ENCODE measurements around the gene RUNDC1.
"Not testable (repeated sequence)": the region's sequence is repeated elsewhere in the genome, so short reads cannot be mapped to it uniquely, and the experiment has no call there.

RUNDC1 gene

DNA sequence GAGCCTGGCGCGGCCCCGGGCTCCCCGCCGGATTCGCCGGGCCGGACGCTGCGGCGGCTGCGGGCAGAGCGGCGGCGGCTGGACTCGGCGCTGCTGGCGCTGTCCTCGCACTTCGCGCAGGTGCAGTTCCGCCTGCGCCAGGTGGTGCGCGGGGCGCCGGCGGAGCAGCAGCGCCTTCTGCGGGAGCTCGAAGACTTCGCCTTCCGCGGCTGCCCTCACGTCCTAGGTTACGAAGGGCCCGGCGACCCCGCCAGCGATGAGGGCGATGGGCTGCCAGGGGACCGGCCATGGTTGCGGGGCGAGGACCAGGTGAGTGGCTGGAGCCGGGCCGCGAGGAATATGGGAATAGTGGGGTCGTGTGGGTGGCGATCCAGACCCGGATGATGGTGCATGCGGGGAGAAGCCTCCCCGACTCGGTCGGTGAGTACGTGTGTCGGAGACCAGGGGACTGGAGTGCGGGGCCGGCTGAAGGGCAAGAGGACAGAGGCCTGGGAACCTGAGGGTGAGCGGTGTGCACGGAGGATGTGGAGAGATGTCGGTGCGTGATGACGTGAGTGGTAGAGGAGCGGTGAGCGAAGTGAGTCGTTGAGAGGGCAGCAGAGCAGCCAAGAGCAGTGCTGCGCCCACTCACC lies 517 bp downstream of the RUNDC1 start:
- H3K27ac ChIP-seq: peak overlapping the region; percentile 95
- no peak for TF ChIP-seq ZFX (IDR thresholded peaks at IDR 0.05; ENCODE audit: borderline replicate concordance)
- peak; percentile 62 for TF ChIP-seq CTCF (IDR thresholded peaks at IDR 0.05)

GRCh38 chr17:42982266-42982665 lies 1.9 kb downstream of the RUNDC1 start:
- no peak for TF ChIP-seq ZFX (IDR thresholded peaks at IDR 0.05; ENCODE audit: borderline replicate concordance)
- no peak for TF ChIP-seq CTCF (IDR thresholded peaks at IDR 0.05)

GRCh38 chr17:42985225-42985624 lies 4.9 kb downstream of the RUNDC1 start:
- no peak overlapping the region for H3K27ac ChIP-seq
- no peak for TF ChIP-seq CTCF (IDR thresholded peaks at IDR 0.05)
- TF ChIP-seq ZFX (IDR thresholded peaks at IDR 0.05; ENCODE audit: borderline replicate concordance): no peak

More at GRCh38 chr17:42982266-42982665, 1.9 kb downstream of the RUNDC1 start:
- peak overlapping the region; percentile 95 for H3K27ac ChIP-seq

- peak overlapping the region; percentile 65 for H3K27ac ChIP-seq
- no peak for TF ChIP-seq ZFX (IDR thresholded peaks at IDR 0.05; ENCODE audit: borderline replicate concordance)
- TF ChIP-seq CTCF (IDR thresholded peaks at IDR 0.05): no peak
Observed at GRCh38 chr17:42989141-42989540, 8.8 kb downstream of the RUNDC1 start.

DNA sequence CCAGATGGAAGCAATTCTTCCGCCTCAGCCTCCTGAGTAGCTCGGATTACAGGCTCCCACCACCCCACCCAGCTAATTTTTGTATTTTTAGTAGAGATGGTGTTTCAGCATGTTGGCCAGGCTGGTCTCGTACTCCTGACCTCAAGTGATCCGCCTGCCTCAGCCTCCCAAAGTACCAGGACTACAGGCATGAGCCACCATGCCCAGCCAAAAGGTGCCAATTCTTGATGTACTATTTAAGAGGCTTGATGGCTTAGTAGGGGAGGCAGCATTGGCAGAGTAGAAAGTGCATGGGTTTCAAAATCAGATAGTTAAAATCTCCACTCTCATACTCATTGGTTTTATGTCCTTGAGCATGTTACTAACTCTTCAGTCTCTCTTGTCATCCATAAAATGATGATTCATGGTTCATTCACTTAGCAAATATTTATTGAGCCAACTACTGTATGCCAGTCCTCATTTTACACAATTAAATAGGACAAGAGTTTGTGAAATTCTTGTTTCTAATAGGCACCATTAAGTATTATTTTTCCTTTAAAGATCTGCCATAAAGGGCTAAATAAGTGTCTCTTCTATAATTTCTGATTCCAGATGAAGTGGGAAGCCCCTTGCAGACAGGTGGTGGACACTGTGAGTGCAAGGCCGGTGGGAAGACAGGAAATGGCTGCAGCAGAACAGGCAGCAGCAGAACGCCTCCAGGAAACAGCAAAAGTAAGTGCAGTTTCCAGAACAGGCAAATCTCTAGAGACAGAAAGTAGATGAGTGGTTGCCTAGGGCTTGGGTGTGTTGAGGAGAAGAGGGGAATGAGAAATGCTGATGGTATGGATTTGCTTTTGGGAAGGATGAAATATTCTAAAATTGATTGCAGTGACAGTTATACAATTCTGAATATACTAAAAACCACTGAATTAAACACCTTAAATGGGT lies 9.6 kb downstream of the RUNDC1 start:
- H3K27ac ChIP-seq: peak overlapping the region; percentile 65
- TF ChIP-seq CTCF (IDR thresholded peaks at IDR 0.05): no peak
- no peak for TF ChIP-seq ZFX (IDR thresholded peaks at IDR 0.05; ENCODE audit: borderline replicate concordance)

DNA sequence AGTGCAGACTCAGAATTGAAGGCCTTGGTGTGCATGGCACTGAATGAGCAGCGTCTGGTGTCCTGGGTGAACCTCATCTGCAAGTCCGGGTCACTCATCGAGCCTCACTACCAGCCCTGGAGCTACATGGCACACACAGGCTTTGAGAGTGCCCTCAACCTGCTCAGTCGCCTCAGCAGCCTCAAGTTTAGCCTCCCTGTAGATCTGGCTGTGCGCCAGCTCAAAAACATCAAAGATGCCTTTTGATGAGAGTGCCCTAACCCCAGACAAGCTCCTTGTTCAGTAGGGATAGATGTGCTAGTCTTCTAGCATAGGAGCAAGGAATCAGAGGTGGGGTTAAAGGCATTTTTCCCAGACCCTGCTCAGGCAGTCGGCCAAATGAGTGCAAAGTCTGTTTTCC lies 11.1 kb downstream of the RUNDC1 start:
- TF ChIP-seq CTCF (IDR thresholded peaks at IDR 0.05) (no peak), ZFX (IDR thresholded peaks at IDR 0.05; ENCODE audit: borderline replicate concordance) (no peak)
- no peak overlapping the region for H3K27ac ChIP-seq

- no peak overlapping the region for H3K27ac ChIP-seq
- TF ChIP-seq CTCF (IDR thresholded peaks at IDR 0.05): no peak
- no peak for TF ChIP-seq ZFX (IDR thresholded peaks at IDR 0.05; ENCODE audit: borderline replicate concordance)
Observed at GRCh38 chr17:42992872-42993271, 12.5 kb downstream of the RUNDC1 start.

DNA sequence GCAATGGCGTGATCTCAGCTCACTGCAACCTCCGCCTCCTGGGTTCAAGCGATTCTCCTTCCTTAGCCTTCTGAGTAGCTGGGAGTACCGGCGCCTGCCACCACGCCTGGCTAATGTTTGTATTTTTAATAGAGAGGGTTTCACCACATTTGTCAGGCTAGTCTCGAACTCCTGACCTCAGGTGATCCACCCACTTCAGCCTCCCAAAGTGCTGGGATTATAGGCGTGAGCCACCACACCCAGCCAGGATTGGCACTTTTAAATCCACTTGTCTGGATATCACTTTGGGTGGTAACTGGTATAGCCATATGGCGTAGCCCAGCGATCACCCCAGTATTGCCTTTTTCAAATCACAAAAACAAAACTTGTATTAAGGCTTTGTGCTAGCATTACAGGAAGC lies 13.5 kb downstream of the RUNDC1 start:
- not testable (repeated sequence) for H3K27ac ChIP-seq

Data from 22Rv1 (cell line).